NB4 (cell line): ENCODE data around the gene TRAPPC2L.

Source experiments
- DNase-seq: peaks from one replicate; pipeline ENCODE4 v3.0.0; 2010; ENCODE audit warnings: low read depth
- H3K4me3 ChIP-seq: one replicate; pipeline ENCODE4 v1.5.1; 2011; ENCODE audit warnings: mild to moderate bottlenecking, low read depth, low read length, moderate library complexity
- MAX ChIP-seq: IDR thresholded peaks from 2 replicates; pipeline ENCODE4 v1.6.1; 2011; ENCODE audit warnings: low read depth, low read length
- MYC ChIP-seq: IDR thresholded peaks from 2 replicates; pipeline ENCODE4 v1.6.1; 2011; ENCODE audit warnings: low read depth, low read length
- POLR2A ChIP-seq: IDR thresholded peaks from 2 replicates; pipeline ENCODE4 v1.6.1; 2011; ENCODE audit warnings: mild to moderate bottlenecking; ENCODE audit not compliant: insufficient read length; ENCODE audit errors: extremely low read depth
- TF ChIP-seq, protein P1 (sequence below): IDR thresholded peaks from one replicate; pipeline ENCODE4 v1.5.1; 2012; ENCODE audit warnings: low read depth, low read length

The TRAPPC2L gene

GRCh38 chr16:88869673-88869980 lies 12.7 kb downstream of the TRAPPC2L start:
- no peak overlapping the region for H3K4me3 ChIP-seq
- no peak for TF ChIP-seq POLR2A
- TF ChIP-seq MYC: no peak
- TF ChIP-seq MAX: no peak
- TF ChIP-seq, protein P1, sequence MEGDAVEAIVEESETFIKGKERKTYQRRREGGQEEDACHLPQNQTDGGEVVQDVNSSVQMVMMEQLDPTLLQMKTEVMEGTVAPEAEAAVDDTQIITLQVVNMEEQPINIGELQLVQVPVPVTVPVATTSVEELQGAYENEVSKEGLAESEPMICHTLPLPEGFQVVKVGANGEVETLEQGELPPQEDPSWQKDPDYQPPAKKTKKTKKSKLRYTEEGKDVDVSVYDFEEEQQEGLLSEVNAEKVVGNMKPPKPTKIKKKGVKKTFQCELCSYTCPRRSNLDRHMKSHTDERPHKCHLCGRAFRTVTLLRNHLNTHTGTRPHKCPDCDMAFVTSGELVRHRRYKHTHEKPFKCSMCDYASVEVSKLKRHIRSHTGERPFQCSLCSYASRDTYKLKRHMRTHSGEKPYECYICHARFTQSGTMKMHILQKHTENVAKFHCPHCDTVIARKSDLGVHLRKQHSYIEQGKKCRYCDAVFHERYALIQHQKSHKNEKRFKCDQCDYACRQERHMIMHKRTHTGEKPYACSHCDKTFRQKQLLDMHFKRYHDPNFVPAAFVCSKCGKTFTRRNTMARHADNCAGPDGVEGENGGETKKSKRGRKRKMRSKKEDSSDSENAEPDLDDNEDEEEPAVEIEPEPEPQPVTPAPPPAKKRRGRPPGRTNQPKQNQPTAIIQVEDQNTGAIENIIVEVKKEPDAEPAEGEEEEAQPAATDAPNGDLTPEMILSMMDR: no peak
- DNase-seq: no peak

GRCh38 chr16:88870608-88871348 lies 13.9 kb downstream of the TRAPPC2L start:
- peak; percentile 68 for DNase-seq
- H3K4me3 ChIP-seq: no peak overlapping the region
- no peak for TF ChIP-seq MYC
- no peak for TF ChIP-seq MAX
- TF ChIP-seq, protein P1: no peak
- no peak for TF ChIP-seq POLR2A

- no peak overlapping the region for H3K4me3 ChIP-seq
- TF ChIP-seq MYC (no peak), POLR2A (no peak), MAX (no peak)
- TF ChIP-seq, protein P1: no peak
- DNase-seq: no peak
Observed at GRCh38 chr16:88871349-88871702, 14.4 kb downstream of the TRAPPC2L start.

- no peak for DNase-seq
- H3K4me3 ChIP-seq: no peak overlapping the region
- TF ChIP-seq MAX (no peak), POLR2A (no peak), MYC (no peak)
- TF ChIP-seq, protein P1: no peak
Observed at GRCh38 chr16:88871730-88872416, 14.9 kb downstream of the TRAPPC2L start.

DNA sequence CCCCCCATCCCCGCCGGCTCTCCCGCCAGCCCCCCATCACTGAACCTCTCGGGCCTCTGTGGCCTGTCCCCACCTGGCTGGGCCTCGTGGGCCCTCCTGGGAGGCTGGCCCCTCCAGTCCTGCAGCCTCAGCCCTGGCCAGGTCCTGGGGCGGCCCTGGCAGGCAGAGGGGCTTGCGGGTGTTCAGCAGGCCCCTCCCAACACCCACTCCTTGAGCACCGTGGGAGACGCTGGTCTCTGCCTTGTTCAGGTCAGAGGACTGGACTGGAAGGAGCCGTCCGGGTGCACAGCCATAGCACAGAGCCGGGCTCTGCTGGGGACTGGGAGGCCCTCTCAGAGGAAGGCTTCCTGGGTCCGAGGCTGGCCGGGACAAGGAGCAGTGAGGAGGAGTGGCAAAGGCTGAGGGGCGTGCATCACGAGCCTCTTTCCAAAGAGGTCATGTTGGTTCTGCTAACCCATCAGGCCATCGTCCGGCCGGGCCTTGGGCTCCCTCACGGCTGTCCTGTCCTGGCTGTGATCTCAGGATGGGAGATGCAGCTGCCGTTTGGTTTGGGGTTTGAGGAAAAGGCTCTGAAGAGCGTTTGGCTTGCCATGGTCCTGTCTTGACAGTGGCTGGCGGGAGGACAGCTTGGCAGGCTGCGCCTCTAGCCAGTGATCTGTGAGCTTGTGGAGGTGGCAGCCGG lies 15.9 kb downstream of the TRAPPC2L start:
- no peak for DNase-seq
- TF ChIP-seq MYC (no peak), MAX (no peak), POLR2A (no peak)
- TF ChIP-seq, protein P1: no peak
- H3K4me3 ChIP-seq: no peak overlapping the region
